ENCODE measurements around the gene METTL15.

DNA sequence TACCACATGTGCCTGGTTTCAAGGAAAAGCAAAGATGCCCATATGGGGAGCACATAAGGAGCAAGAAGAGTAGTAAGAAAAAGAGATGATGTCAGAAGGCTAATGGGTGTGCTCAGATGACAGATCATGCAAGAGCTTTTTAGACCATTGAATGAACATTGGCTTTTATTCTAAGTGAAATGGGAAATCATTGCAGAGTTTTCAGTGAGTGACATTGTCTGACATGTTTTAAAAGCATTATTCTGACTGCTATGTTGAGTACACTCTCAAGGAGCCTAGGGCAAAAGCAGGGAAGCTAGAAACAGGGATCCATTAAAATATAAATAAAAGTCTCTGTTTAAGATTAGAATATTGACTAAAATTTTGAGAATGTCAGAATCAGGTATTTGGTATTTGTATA, 133.6 kb downstream of the METTL15 start:
- TF ChIP-seq, protein P1, sequence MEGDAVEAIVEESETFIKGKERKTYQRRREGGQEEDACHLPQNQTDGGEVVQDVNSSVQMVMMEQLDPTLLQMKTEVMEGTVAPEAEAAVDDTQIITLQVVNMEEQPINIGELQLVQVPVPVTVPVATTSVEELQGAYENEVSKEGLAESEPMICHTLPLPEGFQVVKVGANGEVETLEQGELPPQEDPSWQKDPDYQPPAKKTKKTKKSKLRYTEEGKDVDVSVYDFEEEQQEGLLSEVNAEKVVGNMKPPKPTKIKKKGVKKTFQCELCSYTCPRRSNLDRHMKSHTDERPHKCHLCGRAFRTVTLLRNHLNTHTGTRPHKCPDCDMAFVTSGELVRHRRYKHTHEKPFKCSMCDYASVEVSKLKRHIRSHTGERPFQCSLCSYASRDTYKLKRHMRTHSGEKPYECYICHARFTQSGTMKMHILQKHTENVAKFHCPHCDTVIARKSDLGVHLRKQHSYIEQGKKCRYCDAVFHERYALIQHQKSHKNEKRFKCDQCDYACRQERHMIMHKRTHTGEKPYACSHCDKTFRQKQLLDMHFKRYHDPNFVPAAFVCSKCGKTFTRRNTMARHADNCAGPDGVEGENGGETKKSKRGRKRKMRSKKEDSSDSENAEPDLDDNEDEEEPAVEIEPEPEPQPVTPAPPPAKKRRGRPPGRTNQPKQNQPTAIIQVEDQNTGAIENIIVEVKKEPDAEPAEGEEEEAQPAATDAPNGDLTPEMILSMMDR (IDR thresholded peaks at IDR 0.05) = no peak
- no peak for TF ChIP-seq NR3C1 (IDR thresholded peaks at IDR 0.05)
